ENCODE data around the gene FAM111B.

- TF ChIP-seq, protein P1, sequence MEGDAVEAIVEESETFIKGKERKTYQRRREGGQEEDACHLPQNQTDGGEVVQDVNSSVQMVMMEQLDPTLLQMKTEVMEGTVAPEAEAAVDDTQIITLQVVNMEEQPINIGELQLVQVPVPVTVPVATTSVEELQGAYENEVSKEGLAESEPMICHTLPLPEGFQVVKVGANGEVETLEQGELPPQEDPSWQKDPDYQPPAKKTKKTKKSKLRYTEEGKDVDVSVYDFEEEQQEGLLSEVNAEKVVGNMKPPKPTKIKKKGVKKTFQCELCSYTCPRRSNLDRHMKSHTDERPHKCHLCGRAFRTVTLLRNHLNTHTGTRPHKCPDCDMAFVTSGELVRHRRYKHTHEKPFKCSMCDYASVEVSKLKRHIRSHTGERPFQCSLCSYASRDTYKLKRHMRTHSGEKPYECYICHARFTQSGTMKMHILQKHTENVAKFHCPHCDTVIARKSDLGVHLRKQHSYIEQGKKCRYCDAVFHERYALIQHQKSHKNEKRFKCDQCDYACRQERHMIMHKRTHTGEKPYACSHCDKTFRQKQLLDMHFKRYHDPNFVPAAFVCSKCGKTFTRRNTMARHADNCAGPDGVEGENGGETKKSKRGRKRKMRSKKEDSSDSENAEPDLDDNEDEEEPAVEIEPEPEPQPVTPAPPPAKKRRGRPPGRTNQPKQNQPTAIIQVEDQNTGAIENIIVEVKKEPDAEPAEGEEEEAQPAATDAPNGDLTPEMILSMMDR (IDR thresholded peaks at IDR 0.05) = no peak
- no peak for TF ChIP-seq POLR2A (IDR thresholded peaks at IDR 0.05)
Measured at GRCh38 chr11:59117774-59118173, 10.7 kb downstream of the FAM111B start.
